ENCODE measurements around the gene STXBP1. TPM values are rescaled to one million over a fixed set of nuclear protein-coding genes. Genes with fewer than 3 reads are reported as not detected.
A peak's percentile ranks its signal among the peaks of the same experiment; 100 is the strongest.

The STXBP1 gene
- total RNA-seq, 4 donors from 2014 or later, result 3.4 to 36.8 (median 9.2) TPM

- H3K36me3 ChIP-seq, result no peaks in the 10 kb centered on the region
- TF ChIP-seq POLR2A (IDR thresholded peaks at IDR 0.05), result peak; percentile 58 to 78
- TF ChIP-seq CTCF (IDR thresholded peaks at IDR 0.05 in 4 of 5, conservative IDR thresholded peaks at IDR 0.05 in 1 of 5), result peak; percentile 43 to 50 (median 47)
- H3K4me3 ChIP-seq, result peak overlapping the region; percentile 36 to 49 (median 40)
- peak; percentile 97 to 98 for ATAC-seq
- no peaks in the 10 kb centered on the region for H3K9me3 ChIP-seq
- peak; percentile 99 for DNase-seq
- peaks cover 13 to 20% of the 10 kb centered on the region in 2 donors for H3K4me1 ChIP-seq
- peak overlapping the region; percentile 85 to 96 (median 91) for H3K27ac ChIP-seq
- no peaks in the 10 kb centered on the region for H3K27me3 ChIP-seq
- in situ Hi-C loops (cut with MboI; ENCODE audit: low sequenced_read_pairs in 4 of 4), result no loop called here
- intact Hi-C loops (cut with DNase I; ENCODE audit: low total_unique reads), result loop anchor here (1.0 kb wide), 1 partner anchor 87 kb away; the partner anchor contains the start of gene STXBP1
These were observed 87.1 kb downstream of the STXBP1 start for GRCh38 chr9:127698985-127699670.

GRCh38 chr9:127700140-127700539 lies 88.1 kb downstream of the STXBP1 start:
- DNase-seq (no peak), ATAC-seq (no peak)
- H3K36me3 ChIP-seq, result no peaks in the 10 kb centered on the region
- H3K27me3 ChIP-seq, result no peaks in the 10 kb centered on the region
- H3K27ac ChIP-seq, result peak overlapping the region; percentile 85 to 96 (median 91)
- intact Hi-C loops (cut with DNase I; ENCODE audit: low total_unique reads), result loop anchor here (1.0 kb wide), 1 partner anchor 15 kb away; the partner anchor contains the start of gene PTRH1
- in situ Hi-C loops (cut with MboI; ENCODE audit: low sequenced_read_pairs in 4 of 4), result no loop called here
- H3K9me3 ChIP-seq, result no peaks in the 10 kb centered on the region
- H3K4me1 ChIP-seq, result peaks cover 13 to 20% of the 10 kb centered on the region in 2 donors
- H3K4me3 ChIP-seq, result no peak overlapping the region
- TF ChIP-seq POLR2A (IDR thresholded peaks at IDR 0.05) (no peak), CTCF (IDR thresholded peaks at IDR 0.05 in 4 of 5, conservative IDR thresholded peaks at IDR 0.05 in 1 of 5) (no peak)

GRCh38 chr9:127700594-127701255 lies 88.6 kb downstream of the STXBP1 start:
- Histone ChIP-seq H3K4me3 (no peak overlapping the region), H3K36me3 (no peaks in the 10 kb centered on the region), H3K9me3 (no peaks in the 10 kb centered on the region), H3K27me3 (no peaks in the 10 kb centered on the region), H3K4me1 (peaks cover 13 to 20% of the 10 kb centered on the region in 2 donors), H3K27ac (peak overlapping the region; percentile 85 to 96 (median 91))
- in situ Hi-C loops (cut with MboI; ENCODE audit: low sequenced_read_pairs in 4 of 4), result no loop called here
- TF ChIP-seq CTCF (IDR thresholded peaks at IDR 0.05 in 4 of 5, conservative IDR thresholded peaks at IDR 0.05 in 1 of 5) (no peak), POLR2A (IDR thresholded peaks at IDR 0.05) (no peak)
- intact Hi-C loops (cut with DNase I; ENCODE audit: low total_unique reads), result loop anchor here (1.0 kb wide), 1 partner anchor 15 kb away; the partner anchor contains the start of gene PTRH1
- DNase-seq (no peak), ATAC-seq (peak in 1 of 2 donors; percentile 44)

GRCh38 chr9:127703289-127703946 lies 91.3 kb downstream of the STXBP1 start:
- no peak for TF ChIP-seq POLR2A (IDR thresholded peaks at IDR 0.05)
- TF ChIP-seq CTCF (IDR thresholded peaks at IDR 0.05 in 4 of 5, conservative IDR thresholded peaks at IDR 0.05 in 1 of 5), result no peak
- DNase-seq, result no peak
- Histone ChIP-seq H3K36me3 (no peaks in the 10 kb centered on the region), H3K27me3 (no peaks in the 10 kb centered on the region), H3K27ac (no peak overlapping the region), H3K4me3 (no peak overlapping the region), H3K9me3 (no peaks in the 10 kb centered on the region), H3K4me1 (peaks cover 13 to 20% of the 10 kb centered on the region in 2 donors)
- ATAC-seq, result no peak
- intact Hi-C loops (cut with DNase I; ENCODE audit: low total_unique reads) (no loop called here), in situ Hi-C loops (cut with MboI; ENCODE audit: low sequenced_read_pairs in 4 of 4) (no loop called here)

Data from gastrocnemius medialis (tissue), 4 donors.